GM18951 (cell line): ENCODE results near the gene PIWIL1.

Experiments
- POLR2A ChIP-seq: IDR thresholded peaks from 4 replicates; pipeline ENCODE4 v1.6.1; 2011; ENCODE audit warnings: mild to moderate bottlenecking; ENCODE audit not compliant: insufficient read length, insufficient read depth; ENCODE audit errors: extremely low read depth
- in situ Hi-C: fragments of 300-500 bp; cut with MboI; formaldehyde crosslinking; loops from one replicate; pipeline ENCODE4 v1.12.0; 2022; ENCODE audit warnings: low sequenced_read_pairs, mixed read lengths, inconsistent platforms; ENCODE audit not compliant: unreplicated experiment

The PIWIL1 gene

DNA sequence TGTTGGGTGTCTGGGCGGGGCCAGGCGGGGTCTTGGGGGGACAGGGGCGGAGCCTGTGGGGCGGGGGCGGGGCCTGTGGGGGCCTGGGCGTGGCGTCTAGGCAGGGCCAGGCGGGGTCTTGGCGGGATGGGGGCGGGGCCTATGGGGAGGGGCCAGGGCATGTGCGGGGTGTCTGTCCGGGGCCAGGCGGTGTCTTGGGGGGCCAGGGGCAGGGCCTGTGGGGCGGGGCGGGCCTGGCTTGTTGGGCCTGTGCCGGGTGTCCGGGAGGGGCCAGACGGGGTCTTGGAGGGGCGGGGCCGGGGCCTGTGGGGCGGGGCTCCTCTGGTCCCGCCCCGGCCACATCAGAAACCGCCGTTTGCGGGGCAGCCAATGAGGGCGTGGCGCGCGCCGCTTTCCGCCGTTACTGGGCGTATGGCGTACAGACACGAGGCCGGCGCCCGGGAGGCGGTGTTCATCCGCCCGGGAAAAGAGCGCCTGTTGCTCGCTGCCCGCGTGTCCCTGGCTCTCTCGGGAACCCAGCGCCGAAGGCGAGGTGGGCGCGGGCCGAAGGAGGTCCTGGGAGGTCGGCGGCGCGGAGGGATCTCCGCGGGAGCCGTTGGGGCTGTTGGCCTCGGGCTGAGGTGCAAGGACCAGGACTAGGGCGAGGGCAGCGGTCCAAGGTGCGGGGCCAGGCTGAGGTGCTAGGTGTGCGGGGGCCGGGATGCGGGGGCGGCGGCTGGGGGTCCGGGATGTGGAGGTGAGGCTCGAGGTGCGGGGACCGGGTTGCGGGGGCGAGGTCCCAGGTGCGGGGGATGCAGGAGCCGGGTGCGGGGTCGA, at the start of gene PIWIL1:
Gene PIWIL1 (plus strand): TSS at position 400 of the 816 bp plus-strand sequence. CDS start 4,705 bp downstream, outside the sequence.
- in situ Hi-C loops, result loop anchor here (25.0 kb wide), 1 partner anchor 300 kb away; no protein-coding TSS in a partner anchor

DNA sequence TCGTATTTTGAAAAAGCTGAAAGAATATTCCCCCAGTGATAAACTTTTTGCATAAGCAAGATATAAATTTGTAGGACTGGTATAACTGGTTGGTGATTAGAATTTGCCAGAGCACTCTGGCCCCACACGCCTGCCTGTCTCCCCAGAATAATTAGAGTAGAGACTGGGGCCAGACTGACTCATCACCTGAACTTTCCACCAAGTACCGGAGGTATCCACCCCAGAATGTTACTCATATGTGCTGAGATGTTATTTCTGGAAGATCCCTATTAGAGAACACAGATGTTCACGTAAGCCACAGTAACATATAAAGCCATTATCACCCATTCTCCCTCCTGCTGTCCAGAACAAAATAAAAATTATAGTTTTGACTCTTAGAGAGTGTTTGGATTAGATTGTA, 49.5 kb upstream of the PIWIL1 start:
- in situ Hi-C loops, result no loop called here
- TF ChIP-seq POLR2A, result no peak

More for the DNA sequence above, at the start of gene PIWIL1:
- TF ChIP-seq POLR2A, result no peak

DNA sequence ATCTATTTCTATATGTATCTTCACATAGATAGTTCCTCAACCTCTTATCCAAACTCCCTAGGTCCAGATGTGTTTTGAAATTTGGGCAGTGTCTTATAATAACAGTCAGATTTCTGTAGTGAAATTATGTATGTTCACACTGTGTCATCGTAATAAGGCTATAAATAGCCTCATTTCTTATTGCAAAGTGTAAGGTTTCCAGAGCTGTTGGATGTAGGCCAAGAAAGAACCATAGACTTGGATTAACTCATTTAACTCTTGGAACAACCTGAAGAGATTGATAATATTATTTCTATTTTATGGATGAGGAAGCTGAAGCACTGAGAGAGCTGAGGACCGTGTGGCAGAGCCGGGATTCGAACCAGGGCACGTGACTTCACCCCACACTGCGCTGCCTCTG, 49.0 kb upstream of the PIWIL1 start:
- in situ Hi-C loops, result no loop called here
- TF ChIP-seq POLR2A, result no peak

DNA sequence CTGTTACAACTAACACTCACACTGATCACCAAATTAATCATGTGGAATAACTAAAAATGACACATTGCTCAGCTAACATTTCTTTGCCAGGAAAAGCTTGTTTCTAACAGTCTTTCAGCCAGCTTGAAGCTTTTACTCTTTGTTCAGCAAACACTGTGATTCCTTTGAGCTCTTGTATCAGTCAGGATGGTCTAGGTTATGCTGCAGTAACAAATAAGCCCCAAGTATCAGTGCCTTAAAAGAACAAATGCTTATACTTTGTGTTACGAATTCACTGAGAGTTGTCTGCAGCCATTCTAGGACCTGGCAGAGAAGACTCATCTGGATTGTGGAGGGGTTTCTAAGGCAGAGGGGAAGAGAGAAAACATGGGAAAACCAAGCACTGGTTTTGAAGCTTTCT, 47.6 kb upstream of the PIWIL1 start:
- TF ChIP-seq POLR2A, result no peak
- in situ Hi-C loops, result no loop called here

DNA sequence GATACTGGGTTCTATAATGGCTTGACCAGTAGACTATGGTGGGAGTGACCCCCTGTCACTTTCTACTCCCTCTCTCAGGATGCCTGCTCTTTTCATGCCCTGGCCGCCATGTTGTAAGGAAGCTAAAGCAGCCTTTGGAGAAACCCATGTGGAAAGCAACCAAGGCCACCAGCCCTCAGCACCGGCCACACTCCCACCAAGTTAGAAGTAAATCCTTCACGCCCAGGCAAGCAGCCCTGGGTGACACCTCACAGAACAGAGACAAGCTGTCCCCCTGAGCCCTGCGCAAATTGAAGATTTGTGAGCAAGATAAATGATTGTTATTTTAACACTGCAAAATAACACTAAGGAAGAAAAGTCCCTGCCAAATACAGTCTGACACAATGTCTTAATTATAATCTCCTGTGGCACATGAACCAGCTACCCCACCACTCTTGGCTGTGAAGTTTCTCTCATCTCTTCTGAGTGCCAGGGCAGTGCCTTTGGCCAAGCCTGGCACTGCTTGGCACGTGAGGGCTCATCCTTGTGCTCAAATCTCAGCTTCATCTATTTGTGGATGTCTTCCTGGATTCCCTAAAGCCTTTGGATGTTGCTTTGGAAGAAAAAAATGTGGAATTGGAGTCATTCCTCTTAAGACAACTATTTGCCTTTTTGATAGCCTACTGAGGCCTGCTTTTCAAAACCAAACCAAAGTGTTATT, 39.2 kb upstream of the PIWIL1 start:
- in situ Hi-C loops, result no loop called here

DNA sequence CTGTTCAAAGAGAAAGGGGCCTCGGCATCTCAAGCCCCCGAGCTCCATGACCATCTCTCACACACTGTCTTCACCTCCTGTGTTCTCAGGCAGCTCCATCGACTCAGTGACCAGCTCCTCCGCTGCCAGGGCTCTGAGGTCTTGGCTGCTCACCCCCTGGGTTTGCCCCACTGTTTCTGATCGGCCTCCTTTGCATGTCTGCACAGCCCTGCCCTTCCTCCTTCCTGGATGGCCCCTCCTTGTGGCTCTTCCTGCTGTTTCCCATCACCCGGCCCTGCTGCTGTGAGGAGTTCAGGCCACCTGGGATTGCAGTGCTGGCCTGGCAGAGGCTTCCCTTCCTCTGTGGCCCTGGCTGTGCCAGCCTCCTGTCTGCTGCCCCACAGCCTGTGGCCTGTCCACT, 38.1 kb upstream of the PIWIL1 start:
- in situ Hi-C loops, result no loop called here
- no peak for TF ChIP-seq POLR2A

More for the DNA sequence above, 39.2 kb upstream of the PIWIL1 start:
- no peak for TF ChIP-seq POLR2A

DNA sequence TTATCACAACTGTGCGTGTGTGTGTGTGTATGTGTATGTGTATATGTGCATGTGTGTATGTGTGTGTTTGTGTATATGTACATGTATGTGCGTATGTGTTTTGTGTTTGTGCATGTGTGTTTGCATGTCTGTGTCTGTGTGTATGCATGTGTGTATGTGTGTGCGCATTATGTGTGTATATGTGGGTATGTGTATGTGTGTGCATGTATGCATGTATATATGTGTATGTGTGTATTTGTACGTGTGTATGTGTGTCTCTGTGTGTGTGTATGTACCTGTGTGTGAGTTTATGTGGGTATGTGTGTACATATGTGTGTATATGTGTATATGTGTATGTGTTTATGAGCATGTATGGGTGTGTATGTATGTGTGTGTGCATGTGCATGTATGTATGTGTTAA, 37.6 kb upstream of the PIWIL1 start:
- in situ Hi-C loops, result no loop called here
- TF ChIP-seq POLR2A, result no peak

DNA sequence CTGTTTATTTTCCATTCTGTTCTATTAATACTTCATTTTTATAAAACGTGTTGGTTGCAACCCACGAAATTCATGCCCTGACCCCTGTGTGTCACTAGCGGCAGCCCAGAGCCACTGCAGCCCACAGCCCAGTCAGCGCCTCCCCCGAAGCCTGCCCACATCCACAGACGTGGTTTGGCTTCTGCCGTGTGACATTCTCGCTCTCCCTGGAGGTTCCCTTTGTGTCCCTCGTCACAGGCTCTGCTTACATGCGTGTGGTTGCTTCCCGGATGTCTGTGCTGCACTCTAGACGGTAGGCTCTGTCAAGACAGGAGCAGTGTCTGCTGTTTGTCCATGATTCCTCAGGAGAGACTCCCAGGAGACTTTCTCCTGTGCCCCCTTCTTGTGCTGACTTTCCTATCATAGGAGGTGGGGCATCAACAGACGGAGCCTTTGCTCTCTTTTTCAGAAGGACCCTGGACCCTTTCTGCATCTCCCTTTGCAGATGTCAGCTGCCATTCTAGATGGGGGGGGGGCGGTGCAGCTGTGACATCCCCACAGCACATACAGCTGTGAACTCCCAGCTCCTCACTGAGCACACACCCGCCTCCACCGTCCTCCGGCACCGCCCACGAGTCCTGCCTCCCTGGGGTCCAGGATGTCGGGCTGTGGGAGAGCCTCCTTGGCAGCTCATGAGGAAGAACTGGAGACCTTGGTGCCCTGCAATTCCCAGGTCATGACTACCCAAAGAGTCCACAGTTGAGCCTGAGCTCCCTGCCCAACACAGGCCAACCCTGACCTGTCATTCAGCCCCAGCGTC, 36.8 kb upstream of the PIWIL1 start:
- in situ Hi-C loops, result no loop called here

DNA sequence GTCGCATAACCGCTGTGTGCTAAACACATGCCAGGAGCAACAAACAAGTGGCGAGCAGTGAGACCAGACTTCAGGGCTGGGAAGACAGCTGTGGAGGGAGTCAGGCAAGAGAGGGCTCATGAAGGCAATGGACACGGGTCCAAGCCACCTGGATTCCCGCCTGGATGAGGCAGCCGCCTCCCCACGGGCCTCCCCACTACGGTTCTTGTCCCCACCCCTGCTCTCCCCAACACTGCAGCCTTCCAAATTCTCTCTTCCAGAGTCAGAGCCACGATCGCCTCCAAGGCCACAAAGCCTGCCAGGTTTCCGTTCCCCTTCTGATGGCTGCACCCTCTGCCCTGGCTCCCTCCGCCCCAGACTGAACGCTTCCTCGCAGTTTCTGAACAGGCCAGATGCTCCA, 36.1 kb upstream of the PIWIL1 start:
- in situ Hi-C loops, result no loop called here
- no peak for TF ChIP-seq POLR2A

More for the DNA sequence above, 36.8 kb upstream of the PIWIL1 start:
- no peak for TF ChIP-seq POLR2A

DNA sequence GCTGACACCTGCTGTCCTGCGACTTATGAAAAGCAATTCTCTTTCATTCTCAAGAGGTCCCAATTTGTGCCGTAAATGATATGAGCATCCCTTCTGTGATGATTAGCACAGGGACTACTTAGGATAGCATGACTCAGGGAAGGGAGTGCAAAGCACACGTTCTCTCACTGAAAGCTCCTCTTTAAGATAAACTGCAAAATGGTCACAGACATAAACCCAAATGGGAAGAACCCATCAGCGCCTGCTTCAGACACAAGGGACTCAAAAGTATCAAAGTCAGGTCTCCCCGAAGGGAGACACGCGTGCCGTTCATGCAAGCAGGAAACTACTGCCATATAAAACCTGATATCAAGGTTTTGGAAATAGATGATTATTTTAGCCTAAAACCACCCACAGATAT, 33.9 kb upstream of the PIWIL1 start:
- in situ Hi-C loops, result no loop called here
- no peak for TF ChIP-seq POLR2A

DNA sequence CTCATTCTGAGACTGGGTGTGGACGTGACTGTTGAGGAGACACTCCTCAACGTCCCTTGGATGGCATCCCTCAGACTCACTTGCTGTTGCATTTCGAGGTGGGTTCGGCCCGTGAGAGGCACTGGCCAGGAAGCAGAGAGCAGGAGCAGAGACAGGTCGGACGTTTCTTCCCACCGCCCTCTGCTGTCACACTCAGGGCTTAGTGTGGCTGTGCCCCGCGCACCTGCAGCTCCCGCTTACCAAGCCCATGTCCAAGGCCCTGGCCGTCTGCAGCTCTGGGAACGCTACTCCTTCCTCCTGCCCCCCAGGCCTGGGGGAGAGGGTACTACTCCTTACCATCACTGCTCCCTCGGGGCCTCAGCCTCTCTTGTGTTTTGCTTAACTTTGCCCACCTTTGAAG, 29.8 kb upstream of the PIWIL1 start:
- in situ Hi-C loops, result no loop called here
- TF ChIP-seq POLR2A, result no peak

DNA sequence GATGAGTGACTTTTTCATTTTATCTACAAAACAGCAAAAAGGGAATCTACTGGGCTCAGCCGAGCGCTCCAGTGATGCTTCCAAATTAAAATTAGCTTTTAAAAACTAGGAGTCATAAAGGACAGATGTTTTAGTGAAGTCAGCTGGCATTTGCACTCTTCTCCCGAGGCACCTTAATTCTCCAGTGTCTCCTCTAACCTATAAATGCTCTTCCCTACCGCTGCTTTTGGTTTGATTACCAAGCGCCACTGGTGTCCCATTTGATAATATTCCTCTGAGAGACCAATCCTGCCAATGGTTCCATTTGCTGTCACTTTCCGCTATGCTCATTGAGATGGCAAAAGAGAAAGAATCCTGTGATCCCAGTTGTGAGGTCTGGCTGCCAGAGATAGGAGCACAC, 29.3 kb upstream of the PIWIL1 start:
- in situ Hi-C loops, result no loop called here
- TF ChIP-seq POLR2A, result no peak

DNA sequence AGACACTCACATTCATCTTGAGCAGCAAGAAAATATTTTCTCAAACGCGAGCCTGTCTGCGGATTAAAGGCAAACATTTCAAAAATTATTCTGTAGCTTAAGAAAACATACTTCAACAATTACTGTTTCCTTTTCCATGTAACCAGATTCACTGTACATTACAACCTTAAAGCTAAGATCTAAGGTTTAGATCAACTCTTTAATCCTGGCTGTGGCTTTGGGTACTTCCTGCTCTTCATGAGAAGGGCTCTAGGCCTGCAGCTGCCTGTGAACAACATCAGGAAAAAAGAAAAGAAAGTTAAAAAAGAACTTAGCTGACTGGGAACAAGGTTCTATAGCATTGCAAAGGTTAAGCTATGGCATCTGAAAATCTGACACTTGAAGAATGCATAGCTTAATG, 21.4 kb upstream of the PIWIL1 start:
- in situ Hi-C loops, result no loop called here
- no peak for TF ChIP-seq POLR2A

DNA sequence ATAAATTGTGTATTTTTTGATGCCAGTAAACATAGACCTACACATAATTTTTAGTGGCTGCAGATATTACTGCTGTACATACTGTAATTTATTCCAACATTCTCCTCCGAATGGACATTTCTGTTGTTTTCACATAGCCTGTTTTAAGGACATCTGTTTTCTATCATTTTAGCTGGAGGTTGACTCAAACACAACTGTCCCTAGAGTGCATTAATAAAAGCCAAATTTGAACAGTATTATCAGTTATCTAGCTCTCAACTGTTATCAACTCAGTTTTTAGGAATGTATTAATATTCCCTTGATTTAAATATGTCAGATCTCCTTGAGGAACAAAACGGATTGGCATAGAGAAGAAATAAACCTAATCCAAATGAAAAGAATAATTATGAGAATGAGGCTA, 17.2 kb upstream of the PIWIL1 start:
- TF ChIP-seq POLR2A, result no peak
- in situ Hi-C loops, result no loop called here

DNA sequence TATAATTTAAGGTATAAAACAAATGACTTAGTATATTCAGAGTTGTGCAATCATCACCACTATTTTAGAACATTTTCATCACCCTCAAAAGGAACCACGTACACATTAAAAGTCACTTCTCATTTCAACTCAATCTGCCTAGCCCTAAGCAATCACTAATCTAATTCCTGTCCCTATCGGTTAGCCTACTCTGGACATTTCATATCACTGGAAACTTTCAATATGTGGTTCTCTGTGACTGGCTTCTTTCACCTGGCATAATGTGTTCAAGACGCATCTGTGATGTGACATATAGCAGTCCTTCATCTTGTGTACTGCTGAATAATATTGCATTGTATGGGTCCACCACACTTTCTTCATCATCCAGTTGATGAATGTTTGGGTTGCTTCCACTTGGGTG, 15.4 kb upstream of the PIWIL1 start:
- in situ Hi-C loops, result no loop called here
- no peak for TF ChIP-seq POLR2A
